HCT116 (cell line): ENCODE data around the gene SYNGAP1. TPM values are rescaled to one million over a fixed set of nuclear protein-coding genes. Genes with fewer than 3 reads are reported as not detected.

Source experiments
- ATAC-seq: fragments of 200-7000 bp; cut with Tn5 transposase; 2 replicates; pipeline ENCODE4 v1.9.1; 2020; ENCODE audit warnings: mild to moderate bottlenecking, moderate library complexity
- BruUV-seq: library from RNA; stranded (reverse); fragments of 400-500 nt; replicated peaks from 2 replicates; lab custom pipeline; 2021; lab: Mats Ljungman, UMichigan
- CTCF ChIA-PET: fragments of 300-600 bp; sonication (Branson Sonifier 250); formaldehyde crosslinking; loops from one replicate; lab custom pipeline; 2021; ENCODE audit warnings: antibody characterized with exemption; lab: Charles Lee
- POLR2A ChIA-PET: fragments of 300-600, 350-600 bp; sonication (Branson Sonifier 250); formaldehyde crosslinking; loops from one replicate; lab custom pipeline; 2021; ENCODE audit warnings: antibody characterized with exemption; lab: Charles Lee
- RAD21 ChIA-PET, 2 experiments: fragments of 300-600 bp; sonication (Branson Sonifier 250); formaldehyde crosslinking; loops; one replicate each; lab custom pipeline; 2023; ENCODE audit warnings: low total read pairs in 2 of 2; ENCODE audit not compliant: uncharacterized antibody in 2 of 2, unreplicated experiment in 2 of 2, low non-redundant PET in 1 of 2; lab: Charles Lee
- DNase-seq: peaks from one replicate; pipeline ENCODE4 v3.0.0-alpha.2; 2010; ENCODE audit warnings: low read depth, low spot score
- H2AFZ ChIP-seq: fragments of 200-600 bp; shearing (Covaris generic), sonication (generic); 2 replicates; pipeline ENCODE4 v1.6.1; 2017; ENCODE audit warnings: low read depth, mixed run types, mixed read lengths, antibody characterized with exemption, low read length; ENCODE audit not compliant: poor library complexity, severe bottlenecking
- H3K27ac ChIP-seq: 2 replicates; pipeline ENCODE4 v1.5.1; 2012; ENCODE audit warnings: low read depth, low read length
- H3K27me3 ChIP-seq: fragments of 200-600 bp; sonication (generic); 2 replicates; pipeline ENCODE4 v1.6.1; 2016; ENCODE audit warnings: mixed run types, low read length, mixed read lengths; ENCODE audit not compliant: insufficient read depth
- H3K36me3 ChIP-seq, 2 experiments: fragments of 200-500 bp in 1 of 2; fragments of 200-600 bp in 1 of 2; sonication (Bioruptor generic) in 1 of 2; sonication (generic) in 1 of 2; 2 replicates each; pipeline versions ENCODE4 v1.5.1 to v1.6.1; 2014 to 2016; ENCODE audit warnings: low read length in 2 of 2, inconsistent platforms in 1 of 2, mixed read lengths in 1 of 2, mixed run types in 1 of 2; ENCODE audit not compliant: insufficient read depth in 2 of 2, control insufficient read depth in 1 of 2
- H3K4me1 ChIP-seq, 2 experiments: fragments of 200-600 bp in 1 of 2; sonication (generic) in 1 of 2; 2 replicates each; pipeline versions ENCODE4 v1.5.1 to v1.6.1; 2012 to 2017; ENCODE audit warnings: low read length in 2 of 2, inconsistent platforms in 1 of 2, mild to moderate bottlenecking in 1 of 2, mixed read lengths in 1 of 2, mixed run types in 1 of 2, moderate library complexity in 1 of 2; ENCODE audit not compliant: insufficient read depth in 2 of 2, control insufficient read depth in 1 of 2
- H3K4me2 ChIP-seq: fragments of 200-600 bp; sonication (generic); 2 replicates; pipeline ENCODE4 v1.6.1; 2017; ENCODE audit warnings: mixed run types, low read length, mixed read lengths
- H3K4me3 ChIP-seq, 2 experiments: fragments of 200-600 bp in 1 of 2; sonication (generic) in 1 of 2; replicated peaks in 1 of 2; 2 replicates each; pipeline ENCODE4 v1.5.1; 2011 to 2016; ENCODE audit warnings: low read length in 2 of 2, control low read depth in 1 of 2, low read depth in 1 of 2, mild to moderate bottlenecking in 1 of 2, mixed read lengths in 1 of 2, mixed run types in 1 of 2
- H3K79me2 ChIP-seq: fragments of 200-600 bp; sonication (generic); 2 replicates; pipeline ENCODE4 v1.6.1; 2017; ENCODE audit warnings: mild to moderate bottlenecking, mixed run types, low read length, moderate library complexity, mixed read lengths; ENCODE audit not compliant: insufficient read depth
- H3K9ac ChIP-seq: fragments of 200-600 bp; sonication (generic); 2 replicates; pipeline ENCODE4 v1.6.1; 2016; ENCODE audit warnings: low read length, mixed read lengths
- H3K9me2 ChIP-seq: fragments of 200-600 bp; sonication (generic), shearing (Covaris generic); 2 replicates; pipeline ENCODE4 v1.6.1; 2017; ENCODE audit warnings: mixed run types, mild to moderate bottlenecking, moderate library complexity; ENCODE audit not compliant: insufficient read depth
- H3K9me3 ChIP-seq, 2 experiments: fragments of 200-500 bp in 1 of 2; fragments of 200-600 bp in 1 of 2; sonication (Bioruptor generic) in 1 of 2; sonication (generic) in 1 of 2; 2 replicates each; pipeline ENCODE4 v1.6.1; 2014 to 2017; ENCODE audit warnings: low read length in 2 of 2, mixed read lengths in 2 of 2, inconsistent platforms in 1 of 2, low read depth in 1 of 2, mild to moderate bottlenecking in 1 of 2, mixed run types in 1 of 2, moderate library complexity in 1 of 2; ENCODE audit not compliant: control insufficient read depth in 1 of 2, insufficient read depth in 1 of 2
- H4K20me1 ChIP-seq: fragments of 200-600 bp; sonication (generic), shearing (Covaris generic); 2 replicates; pipeline ENCODE4 v1.6.1; 2017; ENCODE audit warnings: mixed run types, mild to moderate bottlenecking, moderate library complexity; ENCODE audit not compliant: insufficient read depth
- CEBPB ChIP-seq: IDR thresholded peaks from 2 replicates; pipeline ENCODE4 v1.6.1; 2012; ENCODE audit warnings: low read depth
- ELF1 ChIP-seq: IDR thresholded peaks from 2 replicates; pipeline ENCODE4 v1.6.1; 2012; ENCODE audit warnings: low read depth, borderline replicate concordance
- EZH2 ChIP-seq: fragments of 200-600 bp; sonication (generic); IDR thresholded peaks from 2 replicates; pipeline ENCODE4 v1.6.1; 2017; ENCODE audit warnings: antibody characterized with exemption, mixed run types
- EZH2phosphoT487 ChIP-seq: fragments of 200-600 bp; IDR thresholded peaks from 2 replicates; pipeline ENCODE4 v1.6.1; 2018; ENCODE audit warnings: antibody characterized with exemption, borderline replicate concordance
- FOSL1 ChIP-seq: IDR thresholded peaks from 2 replicates; pipeline ENCODE4 v1.6.1; 2012; ENCODE audit warnings: low read depth
- JUND ChIP-seq: IDR thresholded peaks from 2 replicates; pipeline ENCODE4 v1.6.1; 2012
- POLR2A ChIP-seq: IDR thresholded peaks from 2 replicates; pipeline ENCODE4 v1.7.0; 2011; ENCODE audit warnings: borderline replicate concordance; ENCODE audit not compliant: insufficient read depth, insufficient read length; ENCODE audit errors: extremely low read depth
- POLR2AphosphoS5 ChIP-seq: IDR thresholded peaks from 2 replicates; pipeline ENCODE4 v1.6.1; 2011; ENCODE audit warnings: mild to moderate bottlenecking, low read depth, low read length, moderate library complexity
- RAD21 ChIP-seq: IDR thresholded peaks from 2 replicates; pipeline ENCODE4 v1.6.1; 2012; ENCODE audit warnings: low read depth, mild to moderate bottlenecking
- SP1 ChIP-seq: IDR thresholded peaks from 2 replicates; pipeline ENCODE4 v1.6.1; 2012; ENCODE audit warnings: low read depth
- SRF ChIP-seq: IDR thresholded peaks from 2 replicates; pipeline ENCODE4 v1.6.1; 2012; ENCODE audit warnings: low read depth
- TCF7L2 ChIP-seq: IDR thresholded peaks from 2 replicates; pipeline ENCODE4 v1.7.0; 2011; ENCODE audit warnings: borderline replicate concordance, inconsistent platforms; ENCODE audit not compliant: insufficient read depth, insufficient read length; ENCODE audit errors: extremely low read depth
- YY1 ChIP-seq: IDR thresholded peaks from 2 replicates; pipeline ENCODE4 v1.6.1; 2011; ENCODE audit warnings: low read length, low read depth, moderate library complexity, mild to moderate bottlenecking; ENCODE audit not compliant: insufficient replicate concordance; ENCODE audit errors: extremely low read depth
- ZFX ChIP-seq: fragments of 450-650 bp; IDR thresholded peaks from 2 replicates; pipeline ENCODE4 v1.6.1; 2017
- intact Hi-C: fragments of 100-400 bp; cut with micrococcal nuclease; formaldehyde crosslinking; loops from 2 replicates; pipeline ENCODE4 v1.10.0; 2022
- total RNA-seq: library from RNA; stranded (reverse); gene quantifications from one replicate; pipeline ENCODE4 v1.2.1, GENCODE V29; 2021; ENCODE audit not compliant: unreplicated experiment
- TF ChIP-seq, protein P1 (sequence below): IDR thresholded peaks from 2 replicates; pipeline ENCODE4 v1.6.1; 2011; ENCODE audit warnings: mild to moderate bottlenecking, low read length, moderate library complexity; ENCODE audit not compliant: insufficient replicate concordance; ENCODE audit errors: extremely low read depth
- TF ChIP-seq, protein P2 (sequence below): IDR thresholded peaks from 2 replicates; pipeline ENCODE4 v1.6.1; 2012; ENCODE audit warnings: low read depth
- TF ChIP-seq, protein P3 (sequence below), 3 experiments: fragments of 200-600 bp in 1 of 3; sonication (generic) in 1 of 3; IDR thresholded peaks in 2 of 3; conservative IDR thresholded peaks in 1 of 3; 2 replicates each; pipeline ENCODE4 v1.5.1; 2012 to 2017; ENCODE audit warnings: low read depth in 2 of 3, low read length in 2 of 3, antibody characterized with exemption in 1 of 3, borderline replicate concordance in 1 of 3, control low read depth in 1 of 3, mild to moderate bottlenecking in 1 of 3, mixed read lengths in 1 of 3, mixed run types in 1 of 3, moderate library complexity in 1 of 3; ENCODE audit not compliant: insufficient read depth in 1 of 3
- TF ChIP-seq, protein P4 (sequence below): IDR thresholded peaks from 2 replicates; pipeline ENCODE4 v1.6.1; 2012

SYNGAP1 gene
- total RNA-seq, 1 experiment from 2014 or later, result 11.5 TPM

DNA sequence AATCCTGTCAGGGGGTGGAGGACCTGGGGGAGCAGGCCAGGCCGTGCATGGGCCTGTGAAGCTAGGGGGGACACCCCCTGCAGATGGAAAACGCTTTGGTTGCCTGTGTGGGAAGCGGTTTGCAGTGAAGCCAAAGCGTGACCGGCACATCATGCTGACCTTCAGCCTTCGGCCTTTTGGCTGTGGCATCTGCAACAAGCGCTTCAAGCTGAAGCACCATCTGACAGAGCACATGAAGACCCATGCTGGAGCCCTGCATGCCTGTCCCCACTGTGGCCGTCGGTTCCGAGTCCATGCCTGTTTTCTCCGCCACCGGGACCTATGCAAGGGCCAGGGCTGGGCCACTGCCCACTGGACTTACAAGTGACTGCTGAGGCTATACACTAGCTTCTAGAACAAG, 36.3 kb downstream of the SYNGAP1 start:
- H4K20me1 ChIP-seq, result no peaks in the 10 kb centered on the region
- H3K36me3 ChIP-seq, result peaks cover 4 to 14% of the 10 kb centered on the region in 2 experiments; a peak in 3 of 4 replicates
- POLR2A ChIA-PET, result no interaction called here
- H3K9me2 ChIP-seq, result no peaks in the 10 kb centered on the region
- no peaks in the 10 kb centered on the region for H3K27me3 ChIP-seq
- H3K9me3 ChIP-seq, result no peaks in the 10 kb centered on the region
- BruUV-seq, result no TSS peak
- H2AFZ ChIP-seq, result no peak overlapping the region
- no peak overlapping the region for H3K4me2 ChIP-seq
- H3K4me3 ChIP-seq, result no peak overlapping the region
- RAD21 ChIA-PET, result no interaction called here
- DNase-seq (no peak), ATAC-seq (no peak)
- H3K27ac ChIP-seq, result no peak overlapping the region
- no peak overlapping the region for H3K9ac ChIP-seq
- peaks cover 30% of the 10 kb centered on the region for H3K79me2 ChIP-seq
- intact Hi-C loops, result no loop called here
- CTCF ChIA-PET, result no interaction called here
- TF ChIP-seq EZH2 (no peak), RAD21 (no peak), SRF (no peak), TCF7L2 (no peak), SP1 (no peak), EZH2phosphoT487 (no peak), ZFX (no peak), JUND (no peak), POLR2AphosphoS5 (no peak), YY1 (no peak), FOSL1 (no peak), CEBPB (no peak), POLR2A (no peak), ELF1 (no peak)
- TF ChIP-seq, protein P1, sequence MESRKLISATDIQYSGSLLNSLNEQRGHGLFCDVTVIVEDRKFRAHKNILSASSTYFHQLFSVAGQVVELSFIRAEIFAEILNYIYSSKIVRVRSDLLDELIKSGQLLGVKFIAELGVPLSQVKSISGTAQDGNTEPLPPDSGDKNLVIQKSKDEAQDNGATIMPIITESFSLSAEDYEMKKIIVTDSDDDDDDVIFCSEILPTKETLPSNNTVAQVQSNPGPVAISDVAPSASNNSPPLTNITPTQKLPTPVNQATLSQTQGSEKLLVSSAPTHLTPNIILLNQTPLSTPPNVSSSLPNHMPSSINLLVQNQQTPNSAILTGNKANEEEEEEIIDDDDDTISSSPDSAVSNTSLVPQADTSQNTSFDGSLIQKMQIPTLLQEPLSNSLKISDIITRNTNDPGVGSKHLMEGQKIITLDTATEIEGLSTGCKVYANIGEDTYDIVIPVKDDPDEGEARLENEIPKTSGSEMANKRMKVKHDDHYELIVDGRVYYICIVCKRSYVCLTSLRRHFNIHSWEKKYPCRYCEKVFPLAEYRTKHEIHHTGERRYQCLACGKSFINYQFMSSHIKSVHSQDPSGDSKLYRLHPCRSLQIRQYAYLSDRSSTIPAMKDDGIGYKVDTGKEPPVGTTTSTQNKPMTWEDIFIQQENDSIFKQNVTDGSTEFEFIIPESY, result no peak
- TF ChIP-seq, protein P2, sequence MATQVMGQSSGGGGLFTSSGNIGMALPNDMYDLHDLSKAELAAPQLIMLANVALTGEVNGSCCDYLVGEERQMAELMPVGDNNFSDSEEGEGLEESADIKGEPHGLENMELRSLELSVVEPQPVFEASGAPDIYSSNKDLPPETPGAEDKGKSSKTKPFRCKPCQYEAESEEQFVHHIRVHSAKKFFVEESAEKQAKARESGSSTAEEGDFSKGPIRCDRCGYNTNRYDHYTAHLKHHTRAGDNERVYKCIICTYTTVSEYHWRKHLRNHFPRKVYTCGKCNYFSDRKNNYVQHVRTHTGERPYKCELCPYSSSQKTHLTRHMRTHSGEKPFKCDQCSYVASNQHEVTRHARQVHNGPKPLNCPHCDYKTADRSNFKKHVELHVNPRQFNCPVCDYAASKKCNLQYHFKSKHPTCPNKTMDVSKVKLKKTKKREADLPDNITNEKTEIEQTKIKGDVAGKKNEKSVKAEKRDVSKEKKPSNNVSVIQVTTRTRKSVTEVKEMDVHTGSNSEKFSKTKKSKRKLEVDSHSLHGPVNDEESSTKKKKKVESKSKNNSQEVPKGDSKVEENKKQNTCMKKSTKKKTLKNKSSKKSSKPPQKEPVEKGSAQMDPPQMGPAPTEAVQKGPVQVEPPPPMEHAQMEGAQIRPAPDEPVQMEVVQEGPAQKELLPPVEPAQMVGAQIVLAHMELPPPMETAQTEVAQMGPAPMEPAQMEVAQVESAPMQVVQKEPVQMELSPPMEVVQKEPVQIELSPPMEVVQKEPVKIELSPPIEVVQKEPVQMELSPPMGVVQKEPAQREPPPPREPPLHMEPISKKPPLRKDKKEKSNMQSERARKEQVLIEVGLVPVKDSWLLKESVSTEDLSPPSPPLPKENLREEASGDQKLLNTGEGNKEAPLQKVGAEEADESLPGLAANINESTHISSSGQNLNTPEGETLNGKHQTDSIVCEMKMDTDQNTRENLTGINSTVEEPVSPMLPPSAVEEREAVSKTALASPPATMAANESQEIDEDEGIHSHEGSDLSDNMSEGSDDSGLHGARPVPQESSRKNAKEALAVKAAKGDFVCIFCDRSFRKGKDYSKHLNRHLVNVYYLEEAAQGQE, result no peak
- TF ChIP-seq, protein P3, sequence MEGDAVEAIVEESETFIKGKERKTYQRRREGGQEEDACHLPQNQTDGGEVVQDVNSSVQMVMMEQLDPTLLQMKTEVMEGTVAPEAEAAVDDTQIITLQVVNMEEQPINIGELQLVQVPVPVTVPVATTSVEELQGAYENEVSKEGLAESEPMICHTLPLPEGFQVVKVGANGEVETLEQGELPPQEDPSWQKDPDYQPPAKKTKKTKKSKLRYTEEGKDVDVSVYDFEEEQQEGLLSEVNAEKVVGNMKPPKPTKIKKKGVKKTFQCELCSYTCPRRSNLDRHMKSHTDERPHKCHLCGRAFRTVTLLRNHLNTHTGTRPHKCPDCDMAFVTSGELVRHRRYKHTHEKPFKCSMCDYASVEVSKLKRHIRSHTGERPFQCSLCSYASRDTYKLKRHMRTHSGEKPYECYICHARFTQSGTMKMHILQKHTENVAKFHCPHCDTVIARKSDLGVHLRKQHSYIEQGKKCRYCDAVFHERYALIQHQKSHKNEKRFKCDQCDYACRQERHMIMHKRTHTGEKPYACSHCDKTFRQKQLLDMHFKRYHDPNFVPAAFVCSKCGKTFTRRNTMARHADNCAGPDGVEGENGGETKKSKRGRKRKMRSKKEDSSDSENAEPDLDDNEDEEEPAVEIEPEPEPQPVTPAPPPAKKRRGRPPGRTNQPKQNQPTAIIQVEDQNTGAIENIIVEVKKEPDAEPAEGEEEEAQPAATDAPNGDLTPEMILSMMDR (IDR thresholded peaks at IDR 0.05 in 2 of 3, conservative IDR thresholded peaks at IDR 0.05 in 1 of 3; ENCODE audit: borderline replicate concordance in 1 of 3, insufficient read depth in 1 of 3, low read depth in 2 of 3, low read length in 2 of 3), result no peak
- TF ChIP-seq, protein P4, sequence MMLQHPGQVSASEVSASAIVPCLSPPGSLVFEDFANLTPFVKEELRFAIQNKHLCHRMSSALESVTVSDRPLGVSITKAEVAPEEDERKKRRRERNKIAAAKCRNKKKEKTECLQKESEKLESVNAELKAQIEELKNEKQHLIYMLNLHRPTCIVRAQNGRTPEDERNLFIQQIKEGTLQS, result no peak
- peaks cover 5 to 11% of the 10 kb centered on the region in 2 experiments; a peak in 3 of 4 replicates for H3K4me1 ChIP-seq
